Activated CD8-positive, alpha-beta T cell treated with anti-CD3 and anti-CD28 coated beads for 36 hours (primary cell): ENCODE data around the gene SLC16A7. TPM values are rescaled to one million over a fixed set of nuclear protein-coding genes. Genes with fewer than 3 reads are reported as not detected.

Experiments
- ATAC-seq: fragments of 200-7000 bp; cut with Tn5 transposase; one replicate; pipeline ENCODE4 v1.10.0; 2021; ENCODE audit warnings: mild to moderate bottlenecking, moderate library complexity
- CTCF ChIA-PET: fragments of 350-600 bp; sonication (Branson Sonifier 250); formaldehyde crosslinking; loops from one replicate; lab custom pipeline; 2021; ENCODE audit warnings: antibody characterized with exemption; lab: Charles Lee
- POLR2A ChIA-PET: fragments of 350-600 bp; sonication (Branson Sonifier 250); formaldehyde crosslinking; loops from one replicate; lab custom pipeline; 2021; ENCODE audit warnings: antibody characterized with exemption; lab: Charles Lee
- DNase-seq: peaks from one replicate; pipeline ENCODE4 v3.0.0-alpha.2; 2020
- H3K27ac Mint-ChIP-seq: one replicate; pipeline ENCODE4 v1.8.0; 2021; ENCODE audit warnings: mild to moderate bottlenecking, mixed read lengths
- H3K27me3 Mint-ChIP-seq: one replicate; pipeline ENCODE4 v1.8.0; 2021; ENCODE audit warnings: mixed read lengths
- H3K36me3 Mint-ChIP-seq: one replicate; pipeline ENCODE4 v1.8.0; 2021; ENCODE audit warnings: low read depth, mixed read lengths
- H3K4me1 Mint-ChIP-seq: one replicate; pipeline ENCODE4 v1.8.0; 2021; ENCODE audit warnings: low read depth, mixed read lengths
- H3K4me3 Mint-ChIP-seq: one replicate; pipeline ENCODE4 v1.8.0; 2021; ENCODE audit warnings: mild to moderate bottlenecking, moderate library complexity, mixed read lengths
- H3K9me3 Mint-ChIP-seq: one replicate; pipeline ENCODE4 v1.8.0; 2021; ENCODE audit warnings: mixed read lengths
- intact Hi-C: fragments of 100-400 bp; cut with micrococcal nuclease; formaldehyde crosslinking; loops from one replicate; pipeline ENCODE4 v1.10.0; 2022
- total RNA-seq, 2 experiments: library from RNA; stranded (reverse); gene quantifications; one replicate each; pipeline ENCODE4 v1.2.3, GENCODE V29; 2021
- TF ChIP-seq, protein P1 (sequence below): fragments of 200-600 bp; IDR thresholded peaks from one replicate; pipeline ENCODE4 v1.8.0; 2022; ENCODE audit warnings: antibody characterized with exemption, mild to moderate bottlenecking

SLC16A7 gene
- total RNA-seq, 2 experiments from 2014 or later = 21.0 to 21.4 TPM

GRCh38 chr12:59792647-59793046, 196.8 kb downstream of the SLC16A7 start:
- CTCF ChIA-PET = interaction anchor here (1.2 kb wide), 1 partner anchor 8 kb away, joined by 3 read pairs; no protein-coding TSS in a partner anchor
- H3K27ac Mint-ChIP-seq = no peak overlapping the region
- no peaks in the 10 kb centered on the region for H3K27me3 Mint-ChIP-seq
- intact Hi-C loops = no loop called here
- no peak for DNase-seq
- ATAC-seq = no peak
- no peaks in the 10 kb centered on the region for H3K4me1 Mint-ChIP-seq
- H3K9me3 Mint-ChIP-seq = peaks cover 36% of the 10 kb centered on the region
- POLR2A ChIA-PET = interaction anchor here (0.6 kb wide), 1 partner anchor 131 kb away, joined by 3 read pairs; no protein-coding TSS in a partner anchor
- peaks cover 35% of the 10 kb centered on the region for H3K36me3 Mint-ChIP-seq
- TF ChIP-seq, protein P1, sequence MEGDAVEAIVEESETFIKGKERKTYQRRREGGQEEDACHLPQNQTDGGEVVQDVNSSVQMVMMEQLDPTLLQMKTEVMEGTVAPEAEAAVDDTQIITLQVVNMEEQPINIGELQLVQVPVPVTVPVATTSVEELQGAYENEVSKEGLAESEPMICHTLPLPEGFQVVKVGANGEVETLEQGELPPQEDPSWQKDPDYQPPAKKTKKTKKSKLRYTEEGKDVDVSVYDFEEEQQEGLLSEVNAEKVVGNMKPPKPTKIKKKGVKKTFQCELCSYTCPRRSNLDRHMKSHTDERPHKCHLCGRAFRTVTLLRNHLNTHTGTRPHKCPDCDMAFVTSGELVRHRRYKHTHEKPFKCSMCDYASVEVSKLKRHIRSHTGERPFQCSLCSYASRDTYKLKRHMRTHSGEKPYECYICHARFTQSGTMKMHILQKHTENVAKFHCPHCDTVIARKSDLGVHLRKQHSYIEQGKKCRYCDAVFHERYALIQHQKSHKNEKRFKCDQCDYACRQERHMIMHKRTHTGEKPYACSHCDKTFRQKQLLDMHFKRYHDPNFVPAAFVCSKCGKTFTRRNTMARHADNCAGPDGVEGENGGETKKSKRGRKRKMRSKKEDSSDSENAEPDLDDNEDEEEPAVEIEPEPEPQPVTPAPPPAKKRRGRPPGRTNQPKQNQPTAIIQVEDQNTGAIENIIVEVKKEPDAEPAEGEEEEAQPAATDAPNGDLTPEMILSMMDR = no peak
- H3K4me3 Mint-ChIP-seq = no peak overlapping the region

- Mint-ChIP-seq H3K9me3 (peaks cover 22% of the 10 kb centered on the region), H3K27me3 (no peaks in the 10 kb centered on the region), H3K27ac (no peak overlapping the region), H3K4me1 (no peaks in the 10 kb centered on the region), H3K36me3 (no peaks in the 10 kb centered on the region), H3K4me3 (no peak overlapping the region)
- DNase-seq (no peak), ATAC-seq (no peak)
- TF ChIP-seq, protein P1 = no peak
- CTCF ChIA-PET = interaction anchor here (1.4 kb wide), 1 partner anchor 400 kb away, joined by 4 read pairs; no protein-coding TSS in a partner anchor
- POLR2A ChIA-PET = no interaction called here
- intact Hi-C loops = no loop called here
These were observed 207.9 kb downstream of the SLC16A7 start for GRCh38 chr12:59803735-59804134.

DNA sequence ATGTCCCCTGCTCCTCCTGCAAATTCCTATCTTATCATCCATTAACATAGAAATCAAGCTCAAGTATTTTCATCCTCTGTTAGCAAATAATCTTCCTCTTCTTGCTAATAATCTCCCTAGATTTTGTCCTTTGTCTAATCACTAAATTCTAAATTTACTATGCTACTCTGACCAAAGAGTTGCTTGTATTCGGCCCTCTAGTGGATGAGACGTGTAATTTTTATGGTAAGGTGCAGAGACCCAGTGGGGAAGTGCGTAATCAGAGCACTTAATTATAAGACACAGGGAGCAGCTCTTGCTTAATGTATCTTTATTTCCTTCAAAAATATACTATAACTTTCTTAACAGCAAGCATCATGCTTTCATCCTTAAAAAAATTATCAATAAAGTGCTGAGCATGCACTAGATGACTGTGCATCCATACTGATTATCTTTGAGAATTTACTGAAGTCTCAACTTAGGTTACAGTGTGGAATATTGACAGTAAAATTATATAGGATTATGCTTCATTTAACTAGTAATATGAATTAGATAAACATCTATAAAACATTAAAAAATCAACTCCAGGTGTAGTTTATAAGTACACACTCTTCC, 212.6 kb downstream of the SLC16A7 start:
- Mint-ChIP-seq H3K4me1 (no peaks in the 10 kb centered on the region), H3K9me3 (no peaks in the 10 kb centered on the region), H3K36me3 (no peaks in the 10 kb centered on the region), H3K27me3 (no peaks in the 10 kb centered on the region), H3K4me3 (no peak overlapping the region), H3K27ac (no peak overlapping the region)
- intact Hi-C loops = no loop called here
- POLR2A ChIA-PET = no interaction called here
- DNase-seq (peak; percentile 12), ATAC-seq (peak; percentile 75)
- CTCF ChIA-PET = interaction anchor here (0.7 to 2.8 kb wide), 20 partner anchors 8 to 420 kb away, joined by 3 to 11 read pairs (median 4); partner anchors contain the start of gene SLC16A7
- TF ChIP-seq, protein P1 = peak; percentile 76

GRCh38 chr12:59811991-59812390, 216.2 kb downstream of the SLC16A7 start:
- intact Hi-C loops = no loop called here
- POLR2A ChIA-PET = no interaction called here
- H3K9me3 Mint-ChIP-seq = peaks cover 2% of the 10 kb centered on the region
- no peak overlapping the region for H3K27ac Mint-ChIP-seq
- TF ChIP-seq, protein P1 = no peak
- no peak for DNase-seq
- no peaks in the 10 kb centered on the region for H3K36me3 Mint-ChIP-seq
- no peak for ATAC-seq
- CTCF ChIA-PET = no interaction called here
- H3K4me1 Mint-ChIP-seq = no peaks in the 10 kb centered on the region
- H3K27me3 Mint-ChIP-seq = no peaks in the 10 kb centered on the region
- no peak overlapping the region for H3K4me3 Mint-ChIP-seq

DNA sequence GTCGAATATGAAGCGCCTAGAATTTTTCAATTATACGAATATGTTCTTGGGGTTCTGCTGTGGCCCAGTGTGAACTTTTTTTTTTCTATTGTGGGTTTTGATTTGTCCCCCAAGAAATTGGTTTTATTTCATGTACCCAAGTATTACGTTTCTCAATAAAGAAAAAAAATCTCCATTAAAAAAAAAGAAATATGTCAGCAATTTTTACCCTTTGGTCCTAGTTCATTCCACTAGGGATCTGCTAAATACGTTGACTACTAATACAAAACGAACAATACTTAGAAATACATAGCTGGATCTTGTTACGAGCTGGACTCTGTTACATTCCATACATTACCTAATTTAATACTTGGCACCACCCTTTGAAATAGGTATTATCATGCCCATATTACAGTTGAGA, 216.9 kb downstream of the SLC16A7 start:
- peaks cover 2% of the 10 kb centered on the region for H3K9me3 Mint-ChIP-seq
- ATAC-seq = no peak
- DNase-seq = no peak
- CTCF ChIA-PET = no interaction called here
- no peaks in the 10 kb centered on the region for H3K4me1 Mint-ChIP-seq
- no peak overlapping the region for H3K4me3 Mint-ChIP-seq
- H3K36me3 Mint-ChIP-seq = no peaks in the 10 kb centered on the region
- POLR2A ChIA-PET = no interaction called here
- H3K27ac Mint-ChIP-seq = no peak overlapping the region
- TF ChIP-seq, protein P1 = no peak
- no peaks in the 10 kb centered on the region for H3K27me3 Mint-ChIP-seq
- intact Hi-C loops = no loop called here
